CD4-positive, alpha-beta memory T cell (primary cell): ENCODE measurements around the gene SPRYD3. TPM values are rescaled to one million over a fixed set of nuclear protein-coding genes. Genes with fewer than 3 reads are reported as not detected.
A peak's percentile ranks its signal among the peaks of the same experiment; 100 is the strongest.

Experiments used
- CTCF ChIA-PET: fragments of 350-600 bp; sonication (Branson Sonifier 250); formaldehyde crosslinking; loops from one replicate; lab custom pipeline; 2021; ENCODE audit warnings: inconsistent platforms; ENCODE audit not compliant: partially characterized antibody; lab: Charles Lee
- POLR2A ChIA-PET: fragments of 350-600 bp; sonication (Branson Sonifier 250); formaldehyde crosslinking; loops from one replicate; lab custom pipeline; 2021; ENCODE audit not compliant: partially characterized antibody; lab: Charles Lee
- DNase-seq, 5 donors: peaks; one replicate each; pipeline versions ENCODE4 v3.0.0 to v3.0.0-alpha.2; 2020 to 2022; ENCODE audit warnings: mixed read lengths in 1 of 5
- H3K27ac ChIP-seq: one replicate; pipeline ENCODE4 v1.7.0; 2013; ENCODE audit warnings: low read depth, low read length
- H3K27me3 ChIP-seq: 2 replicates; pipeline ENCODE4 v1.7.0; 2013; ENCODE audit warnings: mild to moderate bottlenecking, low read length, moderate library complexity; ENCODE audit not compliant: insufficient read depth
- H3K36me3 ChIP-seq: 2 replicates; pipeline ENCODE4 v1.7.0; 2013; ENCODE audit warnings: mild to moderate bottlenecking, low read length, moderate library complexity; ENCODE audit not compliant: insufficient read depth
- H3K4me1 ChIP-seq: 2 replicates; pipeline ENCODE4 v1.7.0; 2013; ENCODE audit warnings: mild to moderate bottlenecking, low read length, moderate library complexity; ENCODE audit not compliant: insufficient read depth
- H3K4me3 ChIP-seq, 2 donors: one replicate each; pipeline ENCODE4 v1.7.0; 2013; ENCODE audit warnings: low read length in 2 of 2, mild to moderate bottlenecking in 1 of 2
- H3K9me3 ChIP-seq, 2 donors: one replicate each; pipeline ENCODE4 v1.7.0; 2013; ENCODE audit warnings: low read length in 2 of 2, control low read depth in 1 of 2; ENCODE audit not compliant: control insufficient read depth in 1 of 2
- H3K27ac Mint-ChIP-seq, 7 donors: one replicate each; pipeline ENCODE4 v1.8.0; 2020 to 2021; ENCODE audit warnings: mixed read lengths in 7 of 7, mild to moderate bottlenecking in 6 of 7, inconsistent platforms in 3 of 7, moderate library complexity in 3 of 7
- H3K27me3 Mint-ChIP-seq, 2 donors: one replicate each; pipeline ENCODE4 v1.8.0; 2020 to 2021; ENCODE audit warnings: mixed read lengths in 2 of 2
- H3K36me3 Mint-ChIP-seq, 2 donors: one replicate each; pipeline ENCODE4 v1.8.0; 2020 to 2021; ENCODE audit warnings: mixed read lengths in 2 of 2, inconsistent platforms in 1 of 2, mild to moderate bottlenecking in 1 of 2
- H3K4me1 Mint-ChIP-seq, 4 donors: one replicate each; pipeline ENCODE4 v1.8.0; 2020 to 2021; ENCODE audit warnings: mixed read lengths in 4 of 4, mild to moderate bottlenecking in 1 of 4
- H3K4me3 Mint-ChIP-seq, 8 donors: one replicate each; pipeline ENCODE4 v1.8.0; 2020 to 2021; ENCODE audit warnings: mixed read lengths in 8 of 8, mild to moderate bottlenecking in 7 of 8, moderate library complexity in 6 of 8, inconsistent platforms in 3 of 8
- H3K9me3 Mint-ChIP-seq, 8 donors: one replicate each; pipeline ENCODE4 v1.8.0; 2020 to 2021; ENCODE audit warnings: mixed read lengths in 8 of 8, mild to moderate bottlenecking in 5 of 8, inconsistent platforms in 3 of 8, moderate library complexity in 1 of 8
- intact Hi-C: fragments of 100-400 bp; cut with micrococcal nuclease; formaldehyde crosslinking; loops from one replicate; pipeline ENCODE4 v1.15.1; 2023
- polyA plus RNA-seq, 2 donors: library from polyadenylated mRNA; unstranded; fragments of 300-500 nt; fragmentation: Illumina TruSeq; gene quantifications; one replicate each; pipeline ENCODE4 v1.2.3, GENCODE V29; 2021
- total RNA-seq, 2 experiments: library from RNA; stranded (reverse); gene quantifications; one replicate each; pipeline ENCODE4 v1.2.3, GENCODE V29; 2021

Gene SPRYD3
- total and polyA plus RNA-seq, 4 experiments from 2014 or later = 54.2 to 71.7 (median 56.8) TPM

- Mint-ChIP-seq H3K27ac (peak overlapping the region in 3 of 7 donors; percentile 18 to 81 (median 78)), H3K9me3 (no peaks in the 10 kb centered on the region), H3K4me1 (peaks cover 19 to 43% (median 29%) of the 10 kb centered on the region in 4 donors), H3K27me3 (no peaks in the 10 kb centered on the region), H3K36me3 (peaks cover 0 to 2% of the 10 kb centered on the region in 2 donors), H3K4me3 (peak overlapping the region in 1 of 8 donors; percentile 13)
- no peaks in the 10 kb centered on the region for H3K9me3 ChIP-seq
- H3K4me3 ChIP-seq = no peak overlapping the region
- H3K27me3 ChIP-seq = no peaks in the 10 kb centered on the region
- H3K4me1 ChIP-seq = peaks cover 32% of the 10 kb centered on the region
- H3K36me3 ChIP-seq = no peaks in the 10 kb centered on the region
- no peak for DNase-seq
- ChIA-PET POLR2A (interaction anchor here (1.6 kb wide), 1 partner anchor 27 kb away, joined by 4 read pairs; the partner anchor contains the start of gene SPRYD3), CTCF (interaction anchor here (1.7 kb wide), 1 partner anchor 40 kb away, joined by 9 read pairs; no protein-coding TSS in a partner anchor)
- H3K27ac ChIP-seq = no peak overlapping the region
- intact Hi-C loops = no loop called here
These were observed 26.7 kb upstream of the SPRYD3 start for GRCh38 chr12:53105712-53106439.

GRCh38 chr12:53105256-53105655 lies 26.1 kb upstream of the SPRYD3 start:
- Histone ChIP-seq H3K4me1 (peaks cover 32% of the 10 kb centered on the region), H3K36me3 (no peaks in the 10 kb centered on the region), H3K27ac (no peak overlapping the region), H3K27me3 (no peaks in the 10 kb centered on the region), H3K4me3 (no peak overlapping the region), H3K9me3 (no peaks in the 10 kb centered on the region)
- CTCF ChIA-PET = interaction anchor here (1.7 kb wide), 1 partner anchor 39 kb away, joined by 9 read pairs; no protein-coding TSS in a partner anchor
- H3K27ac Mint-ChIP-seq = peak overlapping the region in 3 of 7 donors; percentile 57 to 87 (median 64)
- no peaks in the 10 kb centered on the region for H3K27me3 Mint-ChIP-seq
- peaks cover 19 to 49% (median 31%) of the 10 kb centered on the region in 4 donors for H3K4me1 Mint-ChIP-seq
- H3K36me3 Mint-ChIP-seq = peaks cover 0 to 2% of the 10 kb centered on the region in 2 donors
- intact Hi-C loops = no loop called here
- POLR2A ChIA-PET = interaction anchor here (1.6 kb wide), 1 partner anchor 26 kb away, joined by 4 read pairs; the partner anchor contains the start of gene SPRYD3
- peak overlapping the region in 1 of 8 donors; percentile 13 for H3K4me3 Mint-ChIP-seq
- no peaks in the 10 kb centered on the region for H3K9me3 Mint-ChIP-seq
- no peak for DNase-seq

GRCh38 chr12:53103860-53104305 lies 24.7 kb upstream of the SPRYD3 start:
- Mint-ChIP-seq H3K27ac (peak overlapping the region; percentile 70 to 93 (median 81)), H3K36me3 (peaks cover 0 to 2% of the 10 kb centered on the region in 2 donors), H3K9me3 (no peaks in the 10 kb centered on the region), H3K27me3 (no peaks in the 10 kb centered on the region), H3K4me1 (peaks cover 25 to 55% (median 37%) of the 10 kb centered on the region in 4 donors), H3K4me3 (peak overlapping the region; percentile 48 to 78 (median 68))
- H3K9me3 ChIP-seq = no peaks in the 10 kb centered on the region
- H3K4me1 ChIP-seq = peaks cover 37% of the 10 kb centered on the region
- CTCF ChIA-PET = interaction anchor here (0.9 to 14.7 kb wide), 6 partner anchors 13 to 218 kb away, joined by 3 to 511 read pairs (median 4); partner anchors contain the start of genes AAAS, EIF4B and SPRYD3
- DNase-seq = peak in 4 of 5 donors; percentile 20 to 32 (median 24)
- intact Hi-C loops = loop anchor here (1.0 kb wide), 1 partner anchor 38 kb away; no protein-coding TSS in a partner anchor
- H3K27ac ChIP-seq = peak overlapping the region; percentile 22
- H3K36me3 ChIP-seq = no peaks in the 10 kb centered on the region
- H3K4me3 ChIP-seq = no peak overlapping the region
- POLR2A ChIA-PET = interaction anchor here (0.7 to 3.1 kb wide), 8 partner anchors 9 to 493 kb away, joined by 3 to 40 read pairs (median 5); partner anchors contain the start of genes CSAD, EIF4B, SPRYD3 and TARBP2
- H3K27me3 ChIP-seq = no peaks in the 10 kb centered on the region

- H3K4me3 Mint-ChIP-seq = peak within 1 kb of the TSS; percentile 51 to 82 (median 72)
- H3K36me3 Mint-ChIP-seq = peaks cover 0 to 2% of the 10 kb centered on the region in 2 donors
- no peaks in the 10 kb centered on the region for H3K36me3 ChIP-seq
- H3K27me3 Mint-ChIP-seq = no peaks in the 10 kb centered on the region
- H3K27ac ChIP-seq = peak within 1 kb of the TSS; percentile 24
- CTCF ChIA-PET = interaction anchor here (0.5 to 14.7 kb wide), 15 partner anchors 11 to 218 kb away, joined by 3 to 511 read pairs (median 3); partner anchors contain the start of genes AAAS, EIF4B and SPRYD3
- H3K9me3 Mint-ChIP-seq = no peaks in the 10 kb centered on the region
- H3K27me3 ChIP-seq = no peaks in the 10 kb centered on the region
- POLR2A ChIA-PET = interaction anchor here (0.8 to 3.1 kb wide), 11 partner anchors 9 to 398 kb away, joined by 3 to 40 read pairs (median 4); partner anchors contain the start of genes CSAD, EIF4B, SPRYD3 and TARBP2
- peaks cover 32 to 63% (median 44%) of the 10 kb centered on the region in 4 donors for H3K4me1 Mint-ChIP-seq
- H3K4me3 ChIP-seq = no peak within 1 kb of the TSS
- no peaks in the 10 kb centered on the region for H3K9me3 ChIP-seq
- DNase-seq = peak; percentile 48 to 77 (median 58)
- H3K27ac Mint-ChIP-seq = peak within 1 kb of the TSS; percentile 76 to 95 (median 86)
- peaks cover 45% of the 10 kb centered on the region for H3K4me1 ChIP-seq
- intact Hi-C loops = loop anchor here (1.0 kb wide), 1 partner anchor 37 kb away; no protein-coding TSS in a partner anchor
These were observed 24.0 kb upstream of the SPRYD3 start, which contains the start of gene SOAT2 for GRCh38 chr12:53102883-53103807. TSS of gene SOAT2 (plus strand) at chr12:53103486. CDS start at chr12:53103578, 92 bp downstream.

GRCh38 chr12:53101931-53102781 lies 23.0 kb upstream of the SPRYD3 start:
- H3K27ac ChIP-seq = peak overlapping the region; percentile 24
- peak overlapping the region in 3 of 8 donors; percentile 23 to 74 (median 46) for H3K4me3 Mint-ChIP-seq
- no peaks in the 10 kb centered on the region for H3K9me3 Mint-ChIP-seq
- ChIA-PET POLR2A (interaction anchor here (1.1 to 3.1 kb wide), 9 partner anchors 10 to 99 kb away, joined by 3 to 40 read pairs (median 6); partner anchors contain the start of genes CSAD, SPRYD3 and ZNF740), CTCF (interaction anchor here (0.6 to 14.7 kb wide), 12 partner anchors 10 to 194 kb away, joined by 3 to 511 read pairs (median 3); partner anchors contain the start of gene SPRYD3)
- H3K4me1 Mint-ChIP-seq = peaks cover 35 to 68% (median 49%) of the 10 kb centered on the region in 4 donors
- H3K4me3 ChIP-seq = no peak overlapping the region
- peaks cover 0 to 2% of the 10 kb centered on the region in 2 donors for H3K36me3 Mint-ChIP-seq
- H3K4me1 ChIP-seq = peaks cover 53% of the 10 kb centered on the region
- H3K27me3 ChIP-seq = no peaks in the 10 kb centered on the region
- no peak for DNase-seq
- peak overlapping the region; percentile 41 to 95 (median 84) for H3K27ac Mint-ChIP-seq
- intact Hi-C loops = no loop called here
- no peaks in the 10 kb centered on the region for H3K36me3 ChIP-seq
- no peaks in the 10 kb centered on the region for H3K9me3 ChIP-seq
- no peaks in the 10 kb centered on the region for H3K27me3 Mint-ChIP-seq
